ENCODE results near the gene HEATR5B. TPM values are rescaled to one million over a fixed set of nuclear protein-coding genes. Genes with fewer than 3 reads are reported as not detected.

Gene HEATR5B
- total RNA-seq, 4 donors from 2014 or later: 34.3 to 52.7 (median 44.5) TPM

GRCh38 chr2:37060446-37060845 lies 23.7 kb downstream of the HEATR5B start:
- no peak for DNase-seq
- intact Hi-C loops (cut with DNase I): no loop called here
- H3K36me3 ChIP-seq: peaks cover 35 to 60% of the 10 kb centered on the region in 2 donors
- no peak overlapping the region for H3K27ac ChIP-seq
- no peak for TF ChIP-seq CTCF (IDR thresholded peaks at IDR 0.05)
- TF ChIP-seq POLR2A (IDR thresholded peaks at IDR 0.05): no peak
- no peaks in the 10 kb centered on the region for H3K4me1 ChIP-seq
- WGBS, 2 donors: 92 to 96% methylated on average over 7 of the region's 7 CpGs
- H3K9me3 ChIP-seq: no peaks in the 10 kb centered on the region
- no peaks in the 10 kb centered on the region for H3K27me3 ChIP-seq
- no peak overlapping the region for H3K4me3 ChIP-seq (replicated peaks in 1 of 3)

- no peak for TF ChIP-seq POLR2A (IDR thresholded peaks at IDR 0.05)
- no peak for TF ChIP-seq CTCF (IDR thresholded peaks at IDR 0.05)
- Histone ChIP-seq H3K4me1 (no peaks in the 10 kb centered on the region), H3K36me3 (peaks cover 36 to 54% of the 10 kb centered on the region in 2 donors), H3K27ac (no peak overlapping the region), H3K9me3 (no peaks in the 10 kb centered on the region), H3K4me3 (replicated peaks in 1 of 3) (no peak overlapping the region), H3K27me3 (no peaks in the 10 kb centered on the region)
- no peak for DNase-seq
- intact Hi-C loops (cut with DNase I): no loop called here
- 90 to 94% methylated on average over 3 of the region's 3 CpGs for WGBS, 2 donors
Measured at GRCh38 chr2:37059841-37060240, 24.3 kb downstream of the HEATR5B start.

- 95% methylated on average over 5 of the region's 5 CpGs for WGBS, 2 donors
- intact Hi-C loops (cut with DNase I): no loop called here
- Histone ChIP-seq H3K36me3 (peaks cover 24 to 49% of the 10 kb centered on the region in 2 donors), H3K4me1 (no peaks in the 10 kb centered on the region), H3K4me3 (replicated peaks in 1 of 3) (no peak overlapping the region), H3K27ac (no peak overlapping the region), H3K27me3 (no peaks in the 10 kb centered on the region), H3K9me3 (no peaks in the 10 kb centered on the region)
- DNase-seq: no peak
- TF ChIP-seq POLR2A (IDR thresholded peaks at IDR 0.05) (no peak), CTCF (IDR thresholded peaks at IDR 0.05) (no peak)
Measured at GRCh38 chr2:37052600-37053332, 31.4 kb downstream of the HEATR5B start.

GRCh38 chr2:37039580-37039979 lies 44.6 kb downstream of the HEATR5B start:
- Histone ChIP-seq H3K4me1 (no peaks in the 10 kb centered on the region), H3K4me3 (replicated peaks in 1 of 3) (no peak overlapping the region), H3K9me3 (no peaks in the 10 kb centered on the region), H3K27me3 (no peaks in the 10 kb centered on the region), H3K27ac (no peak overlapping the region), H3K36me3 (peaks cover 16 to 27% of the 10 kb centered on the region in 2 donors)
- 97 to 98% methylated on average over 3 of the region's 3 CpGs for WGBS, 2 donors
- TF ChIP-seq POLR2A (IDR thresholded peaks at IDR 0.05): no peak
- TF ChIP-seq CTCF (IDR thresholded peaks at IDR 0.05): no peak
- intact Hi-C loops (cut with DNase I): no loop called here
- DNase-seq: no peak

- DNase-seq: no peak
- intact Hi-C loops (cut with DNase I): no loop called here
- H3K36me3 ChIP-seq: peaks cover 16 to 27% of the 10 kb centered on the region in 2 donors
- H3K27me3 ChIP-seq: no peaks in the 10 kb centered on the region
- 89 to 94% methylated on average over 2 of the region's 2 CpGs for WGBS, 2 donors
- no peak for TF ChIP-seq POLR2A (IDR thresholded peaks at IDR 0.05)
- TF ChIP-seq CTCF (IDR thresholded peaks at IDR 0.05): no peak
- no peak overlapping the region for H3K4me3 ChIP-seq (replicated peaks in 1 of 3)
- no peaks in the 10 kb centered on the region for H3K9me3 ChIP-seq
- H3K27ac ChIP-seq: no peak overlapping the region
- H3K4me1 ChIP-seq: no peaks in the 10 kb centered on the region
Measured at GRCh38 chr2:37037771-37038170, 46.4 kb downstream of the HEATR5B start.
